Ishikawa (cell line): ENCODE results near the gene TIGD1.

Experiments used
- CREB1 ChIP-seq: IDR thresholded peaks from 2 replicates; pipeline ENCODE4 v1.6.1; 2012; ENCODE audit warnings: low read depth
- EGR1 ChIP-seq: IDR thresholded peaks from 2 replicates; pipeline ENCODE4 v1.6.1; 2012
- EP300 ChIP-seq: IDR thresholded peaks from 2 replicates; pipeline ENCODE4 v1.6.1; 2012; ENCODE audit warnings: borderline replicate concordance
- FOXM1 ChIP-seq: IDR thresholded peaks from 2 replicates; pipeline ENCODE4 v1.6.1; 2012; ENCODE audit warnings: low read depth, borderline replicate concordance
- MAX ChIP-seq: IDR thresholded peaks from 2 replicates; pipeline ENCODE4 v1.6.1; 2012
- RAD21 ChIP-seq: IDR thresholded peaks from 2 replicates; pipeline ENCODE4 v1.6.1; 2012; ENCODE audit warnings: low read depth
- REST ChIP-seq: IDR thresholded peaks from 2 replicates; pipeline ENCODE4 v1.6.1; 2012; ENCODE audit warnings: low read depth, mild to moderate bottlenecking
- TAF1 ChIP-seq: IDR thresholded peaks from 2 replicates; pipeline ENCODE4 v1.6.1; 2012; ENCODE audit warnings: low read depth, mild to moderate bottlenecking
- TCF12 ChIP-seq: IDR thresholded peaks from 2 replicates; pipeline ENCODE4 v1.6.1; 2012; ENCODE audit warnings: low read depth
- TEAD4 ChIP-seq: IDR thresholded peaks from 2 replicates; pipeline ENCODE4 v1.6.1; 2012
- USF1 ChIP-seq: IDR thresholded peaks from 2 replicates; pipeline ENCODE4 v1.6.1; 2012
- YY1 ChIP-seq: IDR thresholded peaks from 2 replicates; pipeline ENCODE4 v1.6.1; 2012; ENCODE audit warnings: low read depth
- ZBTB7A ChIP-seq: IDR thresholded peaks from 2 replicates; pipeline ENCODE4 v1.6.1; 2012; ENCODE audit warnings: low read depth

- TF ChIP-seq TAF1 (no peak), REST (no peak), MAX (no peak), FOXM1 (no peak), EP300 (no peak), TEAD4 (no peak), ZBTB7A (no peak), YY1 (no peak), TCF12 (no peak), RAD21 (no peak), CREB1 (no peak), USF1 (no peak), EGR1 (no peak)
These were observed 28.3 kb upstream of the TIGD1 start for GRCh38 chr2:232578626-232579025.
